HS-27A (cell line): ENCODE data around the gene MBNL1.
A peak's percentile ranks its signal among the peaks of the same experiment; 100 is the strongest.

Experiments
- DNase-seq: peaks from one replicate; pipeline ENCODE4 v3.0.0-alpha.2; 2012; ENCODE audit warnings: low read depth, missing footprints

Gene MBNL1

GRCh38 chr3:152298393-152299248, 29.9 kb downstream of the MBNL1 start:
- peak; percentile 78 for DNase-seq

GRCh38 chr3:152299249-152299976, 30.7 kb downstream of the MBNL1 start:
- DNase-seq: no peak

GRCh38 chr3:152300029-152300731, 31.5 kb downstream of the MBNL1 start:
- DNase-seq: no peak

- DNase-seq: no peak
These were observed 33.0 kb downstream of the MBNL1 start for GRCh38 chr3:152301745-152302181.

- peak; percentile 64 for DNase-seq
These were observed 33.8 kb downstream of the MBNL1 start for GRCh38 chr3:152302521-152303021.

- no peak for DNase-seq
These were observed 35.4 kb downstream of the MBNL1 start for GRCh38 chr3:152304160-152304559.

GRCh38 chr3:152305075-152305474, 36.3 kb downstream of the MBNL1 start:
- DNase-seq: no peak

GRCh38 chr3:152307829-152308474, 39.2 kb downstream of the MBNL1 start:
- DNase-seq: no peak

- no peak for DNase-seq
These were observed 39.7 kb downstream of the MBNL1 start for GRCh38 chr3:152308475-152308844.

GRCh38 chr3:152309031-152309430, 40.3 kb downstream of the MBNL1 start:
- no peak for DNase-seq

GRCh38 chr3:152309535-152310307, 41.0 kb downstream of the MBNL1 start:
- no peak for DNase-seq

GRCh38 chr3:152313430-152313829, 44.7 kb downstream of the MBNL1 start:
- DNase-seq: no peak

- no peak for DNase-seq
These were observed 45.2 kb downstream of the MBNL1 start for GRCh38 chr3:152313914-152314313.

- DNase-seq: no peak
These were observed 46.1 kb downstream of the MBNL1 start for GRCh38 chr3:152314677-152315353.

- DNase-seq: no peak
These were observed 46.9 kb downstream of the MBNL1 start for GRCh38 chr3:152315623-152316022.

GRCh38 chr3:152316318-152316717, 47.6 kb downstream of the MBNL1 start:
- no peak for DNase-seq

- DNase-seq: no peak
These were observed 48.5 kb downstream of the MBNL1 start for GRCh38 chr3:152317184-152317583.

GRCh38 chr3:152317956-152318355, 49.2 kb downstream of the MBNL1 start:
- no peak for DNase-seq

GRCh38 chr3:152318512-152318911, 49.8 kb downstream of the MBNL1 start:
- DNase-seq: no peak

- DNase-seq: no peak
These were observed 50.5 kb downstream of the MBNL1 start for GRCh38 chr3:152319256-152319655.
